Muscle layer of duodenum (tissue), 2 donors: ENCODE results near the gene SSBP3.

ENCODE experiments used
- H3K27ac ChIP-seq: one replicate; pipeline ENCODE4 v1.7.0; 2013; ENCODE audit warnings: mild to moderate bottlenecking, low read length
- H3K27me3 ChIP-seq: one replicate; pipeline ENCODE4 v1.7.0; 2013; ENCODE audit warnings: low read depth, mild to moderate bottlenecking, control low read depth, low read length
- H3K36me3 ChIP-seq, 2 donors: one replicate each; pipeline ENCODE4 v1.7.0; 2013; ENCODE audit warnings: low read length in 2 of 2, control low read depth in 1 of 2, mild to moderate bottlenecking in 1 of 2; ENCODE audit not compliant: insufficient read depth in 2 of 2, control insufficient read depth in 1 of 2
- H3K4me1 ChIP-seq, 2 donors: one replicate each; pipeline ENCODE4 v1.7.0; 2013; ENCODE audit warnings: low read length in 2 of 2, mild to moderate bottlenecking in 2 of 2, control low read depth in 1 of 2, moderate library complexity in 1 of 2; ENCODE audit not compliant: insufficient read depth in 2 of 2, control insufficient read depth in 1 of 2
- H3K4me3 ChIP-seq, 2 donors: one replicate each; pipeline ENCODE4 v1.7.0; 2013; ENCODE audit warnings: low read length in 2 of 2, low read depth in 1 of 2, mild to moderate bottlenecking in 1 of 2
- H3K9me3 ChIP-seq, 2 donors: one replicate each; pipeline ENCODE4 v1.7.0; 2013; ENCODE audit warnings: low read length in 2 of 2, control low read depth in 1 of 2, mild to moderate bottlenecking in 1 of 2; ENCODE audit not compliant: control insufficient read depth in 1 of 2
- donor health status: healthy.

Gene SSBP3

GRCh38 chr1:54275349-54275748, 130.8 kb downstream of the SSBP3 start:
- H3K27ac ChIP-seq: peak overlapping the region; percentile 65
- no peaks in the 10 kb centered on the region for H3K27me3 ChIP-seq
- H3K36me3 ChIP-seq: peaks cover 0 to 6% of the 10 kb centered on the region in 2 donors
- peaks cover 61 to 83% of the 10 kb centered on the region in 2 donors for H3K4me1 ChIP-seq
- H3K4me3 ChIP-seq: no peak overlapping the region
- no peaks in the 10 kb centered on the region for H3K9me3 ChIP-seq

- Histone ChIP-seq H3K4me3 (no peak overlapping the region), H3K9me3 (no peaks in the 10 kb centered on the region), H3K36me3 (peaks cover 0 to 1% of the 10 kb centered on the region in 2 donors), H3K27me3 (no peaks in the 10 kb centered on the region), H3K27ac (peak overlapping the region; percentile 65), H3K4me1 (peaks cover 61 to 81% of the 10 kb centered on the region in 2 donors)
Observed at GRCh38 chr1:54274881-54275280, 131.3 kb downstream of the SSBP3 start.

- Histone ChIP-seq H3K4me1 (peaks cover 59 to 77% of the 10 kb centered on the region in 2 donors), H3K27me3 (no peaks in the 10 kb centered on the region), H3K9me3 (no peaks in the 10 kb centered on the region), H3K4me3 (no peak overlapping the region), H3K36me3 (no peaks in the 10 kb centered on the region), H3K27ac (peak overlapping the region; percentile 65)
Observed at GRCh38 chr1:54274448-54274847, 131.7 kb downstream of the SSBP3 start.

GRCh38 chr1:54273795-54274163, 132.4 kb downstream of the SSBP3 start:
- H3K4me3 ChIP-seq: peak overlapping the region in 1 of 2 donors; percentile 5

GRCh38 chr1:54273092-54273794, 133.0 kb downstream of the SSBP3 start:
- Histone ChIP-seq H3K27ac (peak overlapping the region; percentile 85), H3K4me1 (peaks cover 53 to 70% of the 10 kb centered on the region in 2 donors), H3K36me3 (no peaks in the 10 kb centered on the region), H3K4me3 (peak overlapping the region in 1 of 2 donors; percentile 5), H3K27me3 (no peaks in the 10 kb centered on the region), H3K9me3 (no peaks in the 10 kb centered on the region)

More at GRCh38 chr1:54273795-54274163, 132.4 kb downstream of the SSBP3 start:
- peak overlapping the region; percentile 85 for H3K27ac ChIP-seq
- H3K36me3 ChIP-seq: no peaks in the 10 kb centered on the region
- no peaks in the 10 kb centered on the region for H3K27me3 ChIP-seq
- H3K9me3 ChIP-seq: no peaks in the 10 kb centered on the region
- peaks cover 58 to 70% of the 10 kb centered on the region in 2 donors for H3K4me1 ChIP-seq

- Histone ChIP-seq H3K4me1 (peaks cover 48 to 69% of the 10 kb centered on the region in 2 donors), H3K9me3 (no peaks in the 10 kb centered on the region), H3K27me3 (no peaks in the 10 kb centered on the region), H3K4me3 (peak overlapping the region in 1 of 2 donors; percentile 5), H3K36me3 (no peaks in the 10 kb centered on the region), H3K27ac (peak overlapping the region; percentile 85)
Observed at GRCh38 chr1:54272772-54273091, 133.5 kb downstream of the SSBP3 start.

GRCh38 chr1:54272134-54272533, 134.1 kb downstream of the SSBP3 start:
- Histone ChIP-seq H3K4me3 (no peak overlapping the region), H3K9me3 (no peaks in the 10 kb centered on the region), H3K36me3 (no peaks in the 10 kb centered on the region), H3K27ac (peak overlapping the region; percentile 85), H3K4me1 (peaks cover 44 to 63% of the 10 kb centered on the region in 2 donors), H3K27me3 (no peaks in the 10 kb centered on the region)

- no peaks in the 10 kb centered on the region for H3K27me3 ChIP-seq
- H3K4me1 ChIP-seq: peaks cover 38 to 58% of the 10 kb centered on the region in 2 donors
- H3K4me3 ChIP-seq: no peak overlapping the region
- H3K27ac ChIP-seq: no peak overlapping the region
- no peaks in the 10 kb centered on the region for H3K36me3 ChIP-seq
- no peaks in the 10 kb centered on the region for H3K9me3 ChIP-seq
Observed at GRCh38 chr1:54271341-54271740, 134.9 kb downstream of the SSBP3 start.

- no peaks in the 10 kb centered on the region for H3K9me3 ChIP-seq
- H3K36me3 ChIP-seq: no peaks in the 10 kb centered on the region
- H3K27me3 ChIP-seq: no peaks in the 10 kb centered on the region
- no peak overlapping the region for H3K27ac ChIP-seq
- H3K4me1 ChIP-seq: peaks cover 32 to 50% of the 10 kb centered on the region in 2 donors
- H3K4me3 ChIP-seq: no peak overlapping the region
Observed at GRCh38 chr1:54270543-54270942, 135.7 kb downstream of the SSBP3 start.

- no peak overlapping the region for H3K4me3 ChIP-seq
- peaks cover 18 to 36% of the 10 kb centered on the region in 2 donors for H3K4me1 ChIP-seq
- no peaks in the 10 kb centered on the region for H3K9me3 ChIP-seq
- peak overlapping the region; percentile 39 for H3K27ac ChIP-seq
- H3K36me3 ChIP-seq: no peaks in the 10 kb centered on the region
- H3K27me3 ChIP-seq: no peaks in the 10 kb centered on the region
Observed at GRCh38 chr1:54268762-54269297, 137.4 kb downstream of the SSBP3 start.

GRCh38 chr1:54267815-54268761, 138.1 kb downstream of the SSBP3 start:
- H3K4me1 ChIP-seq: peaks cover 14 to 29% of the 10 kb centered on the region in 2 donors
- H3K27ac ChIP-seq: no peak overlapping the region

More at GRCh38 chr1:54267815-54268761, 138.1 kb downstream of the SSBP3 start:
- Histone ChIP-seq H3K4me3 (no peak overlapping the region), H3K36me3 (no peaks in the 10 kb centered on the region), H3K27me3 (no peaks in the 10 kb centered on the region), H3K9me3 (no peaks in the 10 kb centered on the region)
